Measurements from ENCODE around the gene CACNB2.

- TF ChIP-seq CTCF (IDR thresholded peaks at IDR 0.05) (no peak), POLR2A (IDR thresholded peaks at IDR 0.05) (no peak)
These were observed 157.4 kb downstream of the CACNB2 start for GRCh38 chr10:18297659-18298058.

Measured in adrenal gland (tissue), 5 donors.